Adipose tissue (tissue), 3 donors: ENCODE data around the gene RHOBTB1. TPM values are rescaled to one million over a fixed set of nuclear protein-coding genes. Genes with fewer than 3 reads are reported as not detected.
"Not testable (repeated sequence)": the region's sequence is repeated elsewhere in the genome, so short reads cannot be mapped to it uniquely, and the experiment has no call there.

ENCODE experiments used
- H3K27ac ChIP-seq: one replicate; pipeline ENCODE4 v1.5.1; 2013; ENCODE audit warnings: low read depth, low read length
- WGBS, 3 donors: extraction: QIAGEN DNeasy Blood & Tissue Kit; methylation state at CpG; one replicate each; pipeline ENCODE4 v1.1.7; 2013; 5-methylcytosine and 5-hydroxymethylcytosine counted together
- polyA plus RNA-seq, 3 donors: library from polyadenylated mRNA; stranded (reverse); fragments of 200-250 nt; gene quantifications; one replicate each; pipeline ENCODE4 v1.2.3, GENCODE V29; 2013
- donor health status: healthy with polysubstance abuse.
- donor health status: Bipolar disorder and iron deficiency.
- donor health status: healthy.

Gene RHOBTB1
- polyA plus RNA-seq, 3 donors = 3.5 to 8.4 (median 8.2) TPM

GRCh38 chr10:60914690-60915141, 29.3 kb downstream of the RHOBTB1 start:
- no peak overlapping the region for H3K27ac ChIP-seq

GRCh38 chr10:60913657-60914056, 30.3 kb downstream of the RHOBTB1 start:
- H3K27ac ChIP-seq = no peak overlapping the region
- WGBS, 3 donors = 94 to 95% (median 94%) methylated on average over 3 of the region's 3 CpGs

More at GRCh38 chr10:60914690-60915141, 29.3 kb downstream of the RHOBTB1 start:
- WGBS, 3 donors = 44 to 89% (median 53%) methylated on average over 1 of the region's 1 CpG

DNA sequence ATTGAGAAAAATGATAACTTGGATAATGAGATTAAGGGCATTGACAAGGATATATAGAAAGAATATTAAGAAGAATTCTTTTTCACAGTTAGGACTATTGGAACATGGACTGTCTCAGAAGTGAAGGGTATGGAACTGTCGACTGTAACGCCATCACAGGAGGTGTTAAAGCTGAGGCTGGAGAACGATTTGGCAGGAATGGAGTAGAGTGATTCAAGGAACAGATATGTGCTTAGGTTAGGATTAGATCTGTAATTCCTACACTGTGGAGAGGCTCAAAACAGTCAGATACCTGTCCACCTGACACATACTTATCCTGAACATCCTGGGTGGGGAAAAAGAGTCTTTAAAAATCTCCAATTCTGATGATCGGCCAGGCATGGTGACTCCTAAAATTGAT, 30.9 kb downstream of the RHOBTB1 start:
- no peak overlapping the region for H3K27ac ChIP-seq
- WGBS, 3 donors = 82 to 92% (median 90%) methylated on average over 4 of the region's 4 CpGs

DNA sequence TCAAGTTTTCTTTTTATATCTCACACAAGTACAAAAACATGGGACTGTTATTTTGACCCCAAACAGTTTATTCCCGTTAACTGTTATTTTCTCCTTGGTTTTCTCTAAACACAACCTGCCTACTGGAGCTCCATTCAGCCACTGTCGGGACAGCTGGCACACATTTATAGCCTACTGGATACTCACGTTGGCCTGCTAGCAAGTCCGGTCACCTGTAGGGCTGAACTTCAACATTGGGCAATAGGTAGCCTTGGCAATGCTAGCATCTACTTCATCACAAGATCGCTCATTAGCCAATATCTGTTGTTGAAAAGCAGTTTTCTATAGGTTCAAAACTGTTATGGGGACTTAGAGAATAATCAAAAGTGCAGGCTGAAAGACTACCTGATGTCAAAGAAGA, 32.3 kb downstream of the RHOBTB1 start:
- no peak overlapping the region for H3K27ac ChIP-seq
- 94 to 99% (median 95%) methylated on average over 5 of the region's 5 CpGs for WGBS, 3 donors

- WGBS, 3 donors = 93 to 97% (median 94%) methylated on average over 16 of the region's 16 CpGs
- H3K27ac ChIP-seq = no peak overlapping the region
Observed at GRCh38 chr10:60911216-60911615, 32.8 kb downstream of the RHOBTB1 start.

- WGBS, 3 donors = 28 to 37% (median 32%) methylated on average over 5 of the region's 5 CpGs
- no peak overlapping the region for H3K27ac ChIP-seq
Observed at GRCh38 chr10:60910543-60910942, 33.4 kb downstream of the RHOBTB1 start.

- no peak overlapping the region for H3K27ac ChIP-seq
- 79 to 87% (median 84%) methylated on average over 6 of the region's 6 CpGs for WGBS, 3 donors
Observed at GRCh38 chr10:60908896-60909295, 35.1 kb downstream of the RHOBTB1 start.

- 75 to 85% (median 82%) methylated on average over 2 of the region's 2 CpGs for WGBS, 3 donors
- no peak overlapping the region for H3K27ac ChIP-seq
Observed at GRCh38 chr10:60908031-60908430, 36.0 kb downstream of the RHOBTB1 start.

GRCh38 chr10:60907236-60907635, 36.7 kb downstream of the RHOBTB1 start:
- WGBS, 3 donors = 89 to 92% (median 91%) methylated on average over 3 of the region's 3 CpGs
- H3K27ac ChIP-seq = no peak overlapping the region

DNA sequence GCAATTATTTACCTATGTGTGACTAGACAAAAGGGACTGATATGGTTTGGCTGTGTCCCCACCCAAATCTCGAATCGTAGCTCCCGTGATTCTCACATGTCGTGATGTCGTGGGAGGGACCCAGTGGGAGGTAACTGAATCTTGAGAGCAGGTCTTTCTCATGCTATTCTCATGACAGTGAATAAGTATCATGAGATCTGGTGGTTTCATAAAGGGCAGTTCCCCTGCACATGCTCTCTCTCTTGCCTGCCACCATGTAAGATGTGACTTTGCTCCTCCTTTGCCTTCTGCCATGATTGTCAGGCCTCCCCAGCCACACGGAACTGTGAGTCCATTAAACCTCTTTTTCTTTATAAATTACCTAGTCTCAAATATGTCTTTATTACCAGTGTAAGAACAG, 37.2 kb downstream of the RHOBTB1 start:
- 94 to 96% (median 95%) methylated on average over 6 of the region's 6 CpGs for WGBS, 3 donors
- H3K27ac ChIP-seq = not testable (repeated sequence)

DNA sequence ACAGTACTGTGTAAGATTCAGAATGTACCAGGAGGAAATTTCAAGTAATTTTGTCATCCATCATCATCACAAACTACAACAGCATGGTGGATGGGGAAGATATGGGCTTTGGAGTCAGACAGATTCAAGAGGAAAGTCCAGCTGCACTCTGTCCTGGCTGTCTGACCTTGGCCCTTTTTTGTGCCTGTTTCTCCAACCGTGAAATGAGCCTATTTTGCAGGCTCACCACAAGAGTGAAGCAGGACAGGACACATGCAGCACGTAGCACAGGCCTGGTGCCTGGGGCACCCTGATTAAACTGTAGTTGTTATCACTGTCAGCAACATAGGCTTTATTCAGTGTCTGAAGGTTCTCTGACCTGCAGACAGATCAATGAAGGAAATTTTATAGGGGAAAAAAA, 37.6 kb downstream of the RHOBTB1 start:
- 79 to 86% (median 84%) methylated on average over 2 of the region's 2 CpGs for WGBS, 3 donors
- no peak overlapping the region for H3K27ac ChIP-seq

- no peak overlapping the region for H3K27ac ChIP-seq
- WGBS, 3 donors = 74 to 76% (median 74%) methylated on average over 4 of the region's 4 CpGs
Observed at GRCh38 chr10:60905580-60905979, 38.4 kb downstream of the RHOBTB1 start.

DNA sequence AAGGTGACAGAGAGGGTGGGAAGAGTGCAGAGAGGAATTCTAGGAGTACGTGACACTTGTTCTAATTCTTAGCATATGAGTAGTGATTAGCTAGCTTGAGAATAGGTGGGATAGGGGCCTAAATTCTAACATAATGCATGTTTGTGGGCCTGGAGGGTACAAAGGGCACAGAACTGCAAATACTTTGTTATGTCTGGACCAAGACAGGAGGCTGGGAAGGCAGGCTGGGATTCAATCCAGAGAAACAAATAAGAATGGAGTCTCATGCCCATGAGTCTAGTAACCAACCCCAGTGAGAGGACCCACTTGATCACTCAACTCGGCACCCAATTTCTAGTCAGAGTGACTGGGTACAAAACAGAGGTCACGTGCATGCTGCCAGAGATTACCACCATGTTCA, 40.9 kb downstream of the RHOBTB1 start:
- 93 to 99% (median 96%) methylated on average over 3 of the region's 3 CpGs for WGBS, 3 donors
- H3K27ac ChIP-seq = no peak overlapping the region

DNA sequence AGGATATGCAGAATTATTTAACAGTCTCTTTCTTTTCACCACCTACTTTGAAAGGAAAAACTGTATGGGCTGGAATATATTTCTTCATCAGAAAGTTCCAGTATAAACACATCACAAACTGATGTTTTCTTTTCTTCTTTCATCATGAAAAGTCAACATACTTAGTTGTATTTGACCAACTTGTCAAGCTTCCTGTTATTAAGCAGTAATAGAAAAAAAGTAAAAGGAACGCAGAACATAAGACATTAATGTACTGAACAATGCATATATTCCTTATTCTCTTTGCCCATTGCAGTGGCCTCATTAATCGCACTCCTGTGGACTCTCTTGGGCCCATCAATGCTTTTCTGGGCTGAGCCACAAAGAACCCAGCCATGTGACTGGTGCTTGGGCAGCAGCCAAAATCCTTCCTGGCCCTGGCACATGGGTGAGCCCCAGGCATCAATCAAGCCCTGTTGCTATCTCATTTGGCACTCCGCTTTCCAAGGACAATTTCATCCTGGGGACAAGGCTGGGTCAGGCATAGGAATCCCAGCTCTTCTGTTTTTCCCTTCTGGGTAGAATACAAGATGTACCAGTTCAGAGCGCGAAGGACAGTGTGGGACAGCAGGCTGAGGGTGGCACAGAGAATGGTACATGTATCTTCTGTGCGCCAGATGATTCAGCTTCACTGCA, 42.3 kb downstream of the RHOBTB1 start:
- 68 to 91% (median 83%) methylated on average over 6 of the region's 6 CpGs for WGBS, 3 donors
- H3K27ac ChIP-seq = no peak overlapping the region

GRCh38 chr10:60899266-60899665, 44.7 kb downstream of the RHOBTB1 start:
- 83 to 96% (median 92%) methylated on average over 7 of the region's 7 CpGs for WGBS, 3 donors

DNA sequence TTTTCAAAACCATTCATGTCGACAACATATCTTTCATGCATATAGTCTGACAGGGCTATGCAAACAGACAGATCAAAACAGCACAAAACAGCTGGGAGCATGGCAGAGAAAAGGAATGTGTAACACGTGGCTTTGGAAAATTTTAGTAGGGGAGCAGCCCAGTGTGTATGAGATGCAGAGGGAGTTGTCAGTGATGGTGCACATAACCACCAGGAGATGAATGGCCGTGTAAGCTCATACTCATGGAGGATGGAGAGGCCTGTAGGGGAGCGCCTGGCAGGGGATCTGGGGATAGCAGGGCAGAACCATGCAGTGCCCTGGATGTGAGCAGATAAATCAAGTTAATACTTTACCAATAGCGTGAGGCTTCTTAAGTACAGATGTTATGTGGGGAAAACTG, 45.7 kb downstream of the RHOBTB1 start:
- H3K27ac ChIP-seq = no peak overlapping the region
- 81 to 88% (median 81%) methylated on average over 5 of the region's 5 CpGs for WGBS, 3 donors

More at GRCh38 chr10:60899266-60899665, 44.7 kb downstream of the RHOBTB1 start:
- H3K27ac ChIP-seq = no peak overlapping the region

DNA sequence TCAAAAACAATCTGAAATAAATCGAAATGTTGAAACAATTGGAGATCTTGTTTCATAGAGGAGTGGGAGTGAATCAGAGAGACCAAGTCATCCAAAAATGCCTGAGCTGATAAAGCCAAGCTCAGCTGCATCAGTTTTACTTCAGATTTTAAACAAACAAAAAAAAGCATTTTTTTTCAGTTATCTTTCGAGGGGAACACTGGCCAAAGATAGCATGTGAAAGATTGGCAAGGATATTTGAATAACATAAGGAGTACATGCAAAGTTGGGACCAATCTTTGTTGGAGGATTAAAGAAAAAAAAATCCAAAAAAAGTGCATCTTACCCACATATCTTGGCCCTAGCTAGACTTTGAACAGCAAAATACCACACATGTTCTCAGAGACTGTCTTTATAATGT, 47.2 kb downstream of the RHOBTB1 start:
- 49 to 71% (median 61%) methylated on average over 2 of the region's 2 CpGs for WGBS, 3 donors
- H3K27ac ChIP-seq = no peak overlapping the region

DNA sequence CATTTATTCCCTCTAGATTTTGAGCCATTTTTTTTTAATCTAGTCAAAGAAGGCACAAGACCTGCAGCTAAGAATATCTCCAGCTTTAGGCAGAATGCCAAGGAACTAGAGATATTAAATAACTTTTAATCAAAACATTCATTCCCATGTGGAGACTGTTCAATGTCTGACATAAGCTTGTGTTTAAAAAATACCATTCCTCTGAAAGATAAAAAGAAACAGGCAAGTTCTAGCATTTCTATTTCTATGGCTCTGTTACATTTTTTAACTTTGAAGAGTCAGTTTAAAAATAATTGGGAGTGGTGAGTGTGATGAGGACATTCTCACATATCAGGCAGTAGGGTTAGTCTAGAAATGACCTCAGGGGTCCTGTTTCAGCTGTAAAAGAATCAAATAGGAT, 48.0 kb downstream of the RHOBTB1 start:
- H3K27ac ChIP-seq = no peak overlapping the region

DNA sequence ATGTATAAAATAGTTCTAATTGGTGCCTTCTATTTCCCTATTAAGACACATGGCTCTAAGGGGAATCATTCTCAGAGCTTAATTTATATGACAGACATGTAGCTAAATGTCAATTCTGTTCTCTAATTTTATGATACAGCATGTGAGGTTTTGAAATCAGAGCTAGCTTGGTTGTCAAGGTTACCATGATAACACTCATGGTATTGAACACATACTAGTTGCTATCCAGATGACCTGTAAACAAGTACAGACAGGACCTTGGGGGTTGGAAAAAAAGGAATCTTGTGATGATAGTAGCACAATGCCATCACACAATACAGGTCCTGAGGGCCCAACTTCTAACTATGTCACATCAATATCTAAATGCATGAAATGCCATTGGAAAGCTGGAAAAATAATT, 49.2 kb downstream of the RHOBTB1 start:
- no peak overlapping the region for H3K27ac ChIP-seq

DNA sequence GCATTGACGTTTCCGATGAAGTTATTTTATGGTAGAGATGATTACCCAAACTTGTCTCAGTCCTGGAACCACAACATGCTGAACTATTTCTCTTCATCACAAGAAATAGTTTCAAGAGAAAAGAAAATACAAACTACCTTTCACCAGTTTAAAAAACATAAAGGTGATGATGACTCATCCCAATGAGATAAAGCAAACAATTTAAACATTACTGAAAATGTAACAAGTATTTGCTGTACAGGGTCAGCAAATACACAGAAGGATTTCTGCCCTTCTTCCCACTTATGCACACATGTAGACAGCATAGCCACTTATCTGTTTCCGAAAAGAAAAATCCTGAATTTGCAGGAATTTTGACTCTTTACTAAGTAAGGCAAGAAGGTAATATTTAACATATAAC, 50.8 kb downstream of the RHOBTB1 start:
- WGBS, 3 donors = 89 to 97% (median 94%) methylated on average over 3 of the region's 3 CpGs
- H3K27ac ChIP-seq = no peak overlapping the region

DNA sequence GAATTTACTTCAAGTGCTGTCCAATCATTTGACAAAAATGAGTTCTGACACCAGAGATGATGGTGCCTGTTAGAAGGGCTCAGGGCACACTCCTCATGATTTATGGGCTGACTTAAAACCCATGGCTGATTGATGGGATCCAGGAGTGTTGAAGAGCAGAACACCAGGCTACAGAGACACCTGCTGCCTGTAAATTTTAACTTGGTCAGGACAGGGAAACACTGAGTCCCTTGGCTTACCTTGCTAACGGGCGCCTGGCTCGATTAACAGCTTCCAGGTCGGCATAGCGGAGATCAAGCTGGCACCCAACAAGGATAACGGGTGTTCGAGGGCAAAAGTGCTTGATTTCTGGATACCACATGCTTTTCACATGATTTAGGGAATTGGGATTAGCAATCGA, 51.4 kb downstream of the RHOBTB1 start:
- no peak overlapping the region for H3K27ac ChIP-seq
- 91 to 93% (median 93%) methylated on average over 8 of the region's 8 CpGs for WGBS, 3 donors
